Measurements from ENCODE around the gene PPP6R2.

DNA sequence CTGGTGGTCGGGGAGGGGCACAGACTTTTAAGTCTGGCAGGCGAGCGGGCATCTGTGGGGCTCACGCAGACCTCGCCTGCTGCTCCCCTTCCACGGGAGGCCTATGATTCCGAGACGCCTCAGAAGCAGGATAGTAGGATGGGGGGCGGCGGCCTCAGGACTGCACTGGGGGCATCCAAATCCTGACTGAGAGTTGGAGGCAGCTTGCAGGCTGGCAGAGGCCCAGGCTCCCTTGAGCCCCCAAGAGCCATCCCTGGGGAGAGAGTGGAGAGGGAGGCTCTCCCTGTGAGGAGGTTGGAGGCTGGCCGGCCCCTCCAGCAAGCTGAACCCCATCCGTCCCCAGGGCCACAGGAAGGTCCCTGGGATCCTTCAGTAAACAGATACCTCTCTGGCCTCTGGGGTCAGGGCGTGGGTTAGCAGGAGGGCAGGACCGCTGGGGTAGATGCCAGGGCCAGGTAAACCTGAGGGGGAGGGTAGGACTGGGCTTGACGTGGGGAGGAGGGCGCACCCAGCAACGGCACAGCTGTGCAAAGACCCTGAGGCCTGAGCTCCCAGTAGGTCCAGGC lies 98.4 kb downstream of the PPP6R2 start:
- TF ChIP-seq POLR2A (IDR thresholded peaks at IDR 0.05; ENCODE audit: low read depth, low read length) (no peak), CEBPB (IDR thresholded peaks at IDR 0.05; ENCODE audit: low read depth, low read length) (no peak), CHD1 (IDR thresholded peaks at IDR 0.05; ENCODE audit: low read depth, low read length) (no peak), SMC3 (IDR thresholded peaks at IDR 0.05; ENCODE audit: low read depth, low read length) (no peak), RFX5 (IDR thresholded peaks at IDR 0.05; ENCODE audit: low read depth, low read length) (no peak), RAD21 (IDR thresholded peaks at IDR 0.05; ENCODE audit: low read length) (no peak), FOS (IDR thresholded peaks at IDR 0.05; ENCODE audit: low read depth, low read length) (no peak), MAZ (IDR thresholded peaks at IDR 0.05; ENCODE audit: borderline replicate concordance, low read depth, low read length) (no peak), MXI1 (IDR thresholded peaks at IDR 0.05; ENCODE audit: borderline replicate concordance, low read depth, low read length) (no peak)
- TF ChIP-seq, protein P1, sequence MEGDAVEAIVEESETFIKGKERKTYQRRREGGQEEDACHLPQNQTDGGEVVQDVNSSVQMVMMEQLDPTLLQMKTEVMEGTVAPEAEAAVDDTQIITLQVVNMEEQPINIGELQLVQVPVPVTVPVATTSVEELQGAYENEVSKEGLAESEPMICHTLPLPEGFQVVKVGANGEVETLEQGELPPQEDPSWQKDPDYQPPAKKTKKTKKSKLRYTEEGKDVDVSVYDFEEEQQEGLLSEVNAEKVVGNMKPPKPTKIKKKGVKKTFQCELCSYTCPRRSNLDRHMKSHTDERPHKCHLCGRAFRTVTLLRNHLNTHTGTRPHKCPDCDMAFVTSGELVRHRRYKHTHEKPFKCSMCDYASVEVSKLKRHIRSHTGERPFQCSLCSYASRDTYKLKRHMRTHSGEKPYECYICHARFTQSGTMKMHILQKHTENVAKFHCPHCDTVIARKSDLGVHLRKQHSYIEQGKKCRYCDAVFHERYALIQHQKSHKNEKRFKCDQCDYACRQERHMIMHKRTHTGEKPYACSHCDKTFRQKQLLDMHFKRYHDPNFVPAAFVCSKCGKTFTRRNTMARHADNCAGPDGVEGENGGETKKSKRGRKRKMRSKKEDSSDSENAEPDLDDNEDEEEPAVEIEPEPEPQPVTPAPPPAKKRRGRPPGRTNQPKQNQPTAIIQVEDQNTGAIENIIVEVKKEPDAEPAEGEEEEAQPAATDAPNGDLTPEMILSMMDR (conservative IDR thresholded peaks at IDR 0.05; ENCODE audit: low read depth, low read length) = no peak
- TF ChIP-seq, protein P2, sequence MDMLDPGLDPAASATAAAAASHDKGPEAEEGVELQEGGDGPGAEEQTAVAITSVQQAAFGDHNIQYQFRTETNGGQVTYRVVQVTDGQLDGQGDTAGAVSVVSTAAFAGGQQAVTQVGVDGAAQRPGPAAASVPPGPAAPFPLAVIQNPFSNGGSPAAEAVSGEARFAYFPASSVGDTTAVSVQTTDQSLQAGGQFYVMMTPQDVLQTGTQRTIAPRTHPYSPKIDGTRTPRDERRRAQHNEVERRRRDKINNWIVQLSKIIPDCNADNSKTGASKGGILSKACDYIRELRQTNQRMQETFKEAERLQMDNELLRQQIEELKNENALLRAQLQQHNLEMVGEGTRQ (IDR thresholded peaks at IDR 0.05; ENCODE audit: low read depth, low read length) = no peak
- TF ChIP-seq, protein P3, sequence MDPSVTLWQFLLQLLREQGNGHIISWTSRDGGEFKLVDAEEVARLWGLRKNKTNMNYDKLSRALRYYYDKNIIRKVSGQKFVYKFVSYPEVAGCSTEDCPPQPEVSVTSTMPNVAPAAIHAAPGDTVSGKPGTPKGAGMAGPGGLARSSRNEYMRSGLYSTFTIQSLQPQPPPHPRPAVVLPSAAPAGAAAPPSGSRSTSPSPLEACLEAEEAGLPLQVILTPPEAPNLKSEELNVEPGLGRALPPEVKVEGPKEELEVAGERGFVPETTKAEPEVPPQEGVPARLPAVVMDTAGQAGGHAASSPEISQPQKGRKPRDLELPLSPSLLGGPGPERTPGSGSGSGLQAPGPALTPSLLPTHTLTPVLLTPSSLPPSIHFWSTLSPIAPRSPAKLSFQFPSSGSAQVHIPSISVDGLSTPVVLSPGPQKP (IDR thresholded peaks at IDR 0.05; ENCODE audit: borderline replicate concordance, low read depth, low read length) = no peak
